GM10266 (cell line): ENCODE data around the gene KRTAP10-1.

Experiments
- DNase-seq: peaks from one replicate; pipeline ENCODE4 v3.0.0; 2012; ENCODE audit errors: extremely low spot score
- TF ChIP-seq, protein P1 (sequence below): IDR thresholded peaks from 2 replicates; pipeline ENCODE4 v1.5.1; 2012; ENCODE audit warnings: mild to moderate bottlenecking, low read depth; ENCODE audit not compliant: control insufficient read depth, insufficient read depth; ENCODE audit errors: missing control alignments

The KRTAP10-1 gene

DNA sequence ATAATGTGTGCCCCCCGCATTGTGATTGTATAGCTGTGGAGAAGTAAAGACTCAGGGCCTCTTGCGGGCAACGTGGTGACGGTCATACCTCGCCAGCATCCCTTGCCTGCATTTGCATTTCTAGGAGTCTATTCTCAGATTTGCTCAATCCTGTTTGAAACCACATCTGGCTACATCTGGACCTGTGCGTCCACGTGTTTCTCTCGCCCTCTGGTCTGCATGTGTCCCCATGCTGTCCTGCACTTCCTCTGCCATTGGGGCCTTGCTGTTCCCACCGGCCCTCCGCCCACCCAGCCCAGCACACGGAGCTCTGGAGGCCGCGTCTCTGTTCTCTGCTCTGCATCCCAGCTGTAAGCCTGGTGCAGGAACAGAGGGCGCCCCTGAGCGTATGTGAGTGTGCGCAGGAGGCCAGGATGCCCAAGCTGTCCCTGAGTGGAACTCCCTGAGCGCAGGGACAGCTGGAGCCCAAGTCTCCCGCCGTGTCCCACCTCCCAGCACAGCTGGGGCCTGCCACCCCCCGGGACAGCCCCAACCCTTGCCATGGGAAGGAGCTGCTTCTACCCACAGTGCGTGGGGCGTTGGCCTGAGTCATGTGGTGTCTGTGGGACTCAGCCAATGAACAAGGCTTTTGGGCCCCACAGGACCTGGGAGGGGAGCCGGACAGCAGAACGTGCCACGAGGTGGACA, 9.7 kb upstream of the KRTAP10-1 start:
- DNase-seq = no peak
- TF ChIP-seq, protein P1, sequence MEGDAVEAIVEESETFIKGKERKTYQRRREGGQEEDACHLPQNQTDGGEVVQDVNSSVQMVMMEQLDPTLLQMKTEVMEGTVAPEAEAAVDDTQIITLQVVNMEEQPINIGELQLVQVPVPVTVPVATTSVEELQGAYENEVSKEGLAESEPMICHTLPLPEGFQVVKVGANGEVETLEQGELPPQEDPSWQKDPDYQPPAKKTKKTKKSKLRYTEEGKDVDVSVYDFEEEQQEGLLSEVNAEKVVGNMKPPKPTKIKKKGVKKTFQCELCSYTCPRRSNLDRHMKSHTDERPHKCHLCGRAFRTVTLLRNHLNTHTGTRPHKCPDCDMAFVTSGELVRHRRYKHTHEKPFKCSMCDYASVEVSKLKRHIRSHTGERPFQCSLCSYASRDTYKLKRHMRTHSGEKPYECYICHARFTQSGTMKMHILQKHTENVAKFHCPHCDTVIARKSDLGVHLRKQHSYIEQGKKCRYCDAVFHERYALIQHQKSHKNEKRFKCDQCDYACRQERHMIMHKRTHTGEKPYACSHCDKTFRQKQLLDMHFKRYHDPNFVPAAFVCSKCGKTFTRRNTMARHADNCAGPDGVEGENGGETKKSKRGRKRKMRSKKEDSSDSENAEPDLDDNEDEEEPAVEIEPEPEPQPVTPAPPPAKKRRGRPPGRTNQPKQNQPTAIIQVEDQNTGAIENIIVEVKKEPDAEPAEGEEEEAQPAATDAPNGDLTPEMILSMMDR = no peak

GRCh38 chr21:44548922-44549321, 8.9 kb upstream of the KRTAP10-1 start:
- DNase-seq = no peak
- TF ChIP-seq, protein P1 = no peak

DNA sequence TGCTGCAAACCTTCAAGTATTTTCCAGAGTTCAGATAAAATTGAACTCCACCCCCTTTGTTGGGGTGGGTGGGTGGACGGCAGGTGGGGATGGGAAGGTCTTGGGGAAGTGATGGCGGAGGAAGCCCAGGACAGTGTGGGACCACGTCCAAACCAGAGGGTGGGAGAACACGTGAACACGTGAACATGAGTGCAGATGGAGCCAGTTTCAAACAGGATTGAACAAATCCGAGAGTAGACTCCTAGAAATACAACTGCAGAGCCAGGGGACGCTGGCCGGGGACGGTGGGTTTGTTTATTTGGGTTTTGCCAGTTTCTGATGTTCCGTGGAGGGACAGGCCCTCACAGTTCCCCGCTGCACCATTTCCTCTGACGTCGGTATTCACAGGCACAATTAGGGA, 8.4 kb upstream of the KRTAP10-1 start:
- DNase-seq = no peak
- TF ChIP-seq, protein P1 = no peak

- DNase-seq = no peak
- TF ChIP-seq, protein P1 = no peak
Observed at GRCh38 chr21:44547656-44548331, 7.8 kb upstream of the KRTAP10-1 start.

DNA sequence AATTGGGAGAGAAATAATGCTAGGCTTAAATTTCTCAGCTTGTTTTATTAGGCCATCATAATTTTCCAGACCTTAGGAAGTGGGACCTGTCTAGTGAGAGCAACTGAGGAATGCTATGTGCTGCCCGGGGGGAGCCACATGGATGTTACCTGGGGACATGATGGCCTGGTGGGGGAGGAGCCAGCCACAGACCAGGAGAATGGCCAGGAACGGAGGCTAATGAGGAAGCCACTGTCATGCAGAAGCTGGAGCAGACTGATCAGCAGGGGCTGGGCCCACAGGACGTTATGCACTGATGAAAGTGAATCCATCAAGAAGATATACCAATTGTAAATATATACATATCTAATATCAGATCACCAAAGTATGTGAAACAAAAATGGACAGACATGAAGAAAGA, 4.6 kb upstream of the KRTAP10-1 start:
- TF ChIP-seq, protein P1 = no peak
- DNase-seq = no peak

DNA sequence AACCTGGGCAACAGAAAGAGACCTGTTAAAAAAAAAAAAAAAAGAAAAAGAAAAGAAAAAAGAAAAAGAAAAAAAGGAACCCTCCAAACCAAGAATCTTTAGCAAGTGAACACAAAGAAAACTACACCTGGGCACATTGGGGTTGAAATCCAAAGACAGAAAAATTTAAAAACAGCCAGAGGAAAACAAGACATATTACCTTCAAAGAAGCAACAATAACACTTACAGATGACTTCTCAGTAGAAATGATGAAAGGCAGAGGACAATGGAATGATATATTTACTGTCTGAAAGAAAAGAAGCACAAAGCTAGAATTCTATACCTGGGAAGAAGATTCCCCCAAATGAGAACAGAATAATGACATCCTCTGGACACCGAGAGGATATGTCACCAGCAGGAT, 2.7 kb upstream of the KRTAP10-1 start:
- TF ChIP-seq, protein P1 = no peak
- DNase-seq = no peak

GRCh38 chr21:44540741-44541288, 820 bp upstream of the KRTAP10-1 start:
- TF ChIP-seq, protein P1 = no peak
- DNase-seq = no peak
